Activated effector memory CD4-positive, alpha-beta T cell treated with Interleukin-2 at 50 U/mL for 16 hours (primary cell): ENCODE measurements around the gene KDF1.
"Not testable (repeated sequence)": the region's sequence is repeated elsewhere in the genome, so short reads cannot be mapped to it uniquely, and the experiment has no call there.

Experiments
- DNase-seq: peaks from one replicate; pipeline ENCODE4 v3.0.0-alpha.2; 2020

Gene KDF1

DNA sequence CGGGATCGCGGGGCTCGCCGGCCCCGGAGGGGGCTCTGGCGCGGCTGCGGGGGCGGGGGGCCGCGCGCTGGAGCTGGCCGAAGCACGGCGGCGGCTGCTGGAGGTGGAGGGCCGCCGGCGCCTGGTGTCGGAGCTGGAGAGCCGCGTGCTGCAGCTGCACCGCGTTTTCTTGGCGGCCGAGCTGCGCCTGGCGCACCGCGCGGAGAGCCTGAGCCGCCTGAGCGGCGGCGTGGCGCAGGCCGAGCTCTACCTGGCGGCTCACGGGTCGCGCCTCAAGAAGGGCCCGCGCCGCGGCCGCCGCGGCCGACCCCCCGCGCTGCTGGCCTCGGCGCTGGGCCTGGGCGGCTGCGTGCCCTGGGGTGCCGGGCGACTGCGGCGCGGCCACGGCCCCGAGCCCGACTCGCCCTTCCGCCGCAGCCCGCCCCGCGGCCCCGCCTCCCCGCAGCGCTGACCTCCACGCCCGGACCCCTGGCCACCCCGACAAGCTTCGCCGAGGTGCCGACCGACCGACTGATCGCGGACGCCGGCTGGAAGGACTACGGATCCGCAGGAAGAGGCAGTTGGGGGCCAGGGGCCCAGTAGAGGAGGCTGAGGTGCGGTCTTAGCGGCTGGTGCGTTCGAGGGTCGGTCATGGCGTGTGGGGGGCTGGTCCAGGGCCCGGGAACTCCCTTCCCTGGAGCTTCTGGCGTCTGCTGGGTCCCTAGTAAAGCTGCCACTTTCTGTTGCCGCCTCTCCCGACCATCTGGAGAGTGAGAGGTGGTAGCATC, 33.9 kb upstream of the KDF1 start:
- DNase-seq, result peak; percentile 5

DNA sequence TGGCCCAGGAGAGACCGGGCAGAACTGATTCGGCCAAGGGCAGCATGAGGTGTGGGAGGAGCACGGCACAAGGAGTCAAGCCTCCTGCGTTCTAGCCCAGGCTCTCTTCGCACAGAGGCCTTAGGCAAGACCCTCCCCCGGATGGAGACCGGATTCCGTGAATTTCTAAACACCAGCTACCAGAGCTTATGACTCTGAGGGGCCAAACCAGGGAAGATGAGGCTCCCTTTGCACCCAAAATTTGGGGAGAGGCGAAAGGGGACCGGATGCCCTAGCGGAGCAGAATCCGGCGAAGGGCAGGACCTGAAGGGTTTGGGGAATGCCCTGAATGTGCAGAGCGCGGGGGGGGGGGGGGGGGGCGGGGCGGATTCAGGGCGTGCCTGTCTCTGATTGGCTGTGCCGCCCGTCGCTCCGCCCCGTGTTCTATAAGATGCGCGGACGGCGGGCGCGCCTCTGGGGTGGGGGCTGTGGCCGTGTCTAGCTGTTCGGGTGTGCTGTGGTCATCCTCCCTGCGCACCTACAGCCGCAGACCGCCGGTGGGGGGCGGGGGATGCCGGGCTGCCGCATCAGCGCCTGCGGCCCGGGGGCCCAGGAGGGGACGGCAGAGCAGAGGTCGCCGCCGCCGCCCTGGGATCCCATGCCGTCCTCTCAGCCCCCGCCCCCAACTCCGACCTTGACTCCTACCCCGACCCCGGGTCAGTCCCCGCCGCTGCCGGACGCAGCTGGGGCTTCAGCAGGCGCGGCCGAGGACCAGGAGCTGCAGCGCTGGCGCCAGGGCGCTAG, 33.2 kb upstream of the KDF1 start, which contains the start of gene TRNP1:
Gene TRNP1, plus strand, starts transcription at position 456 of the 783 bp plus-strand sequence. Its CDS starts 95 bp downstream, at position 551.
- DNase-seq, result peak; percentile 52

DNA sequence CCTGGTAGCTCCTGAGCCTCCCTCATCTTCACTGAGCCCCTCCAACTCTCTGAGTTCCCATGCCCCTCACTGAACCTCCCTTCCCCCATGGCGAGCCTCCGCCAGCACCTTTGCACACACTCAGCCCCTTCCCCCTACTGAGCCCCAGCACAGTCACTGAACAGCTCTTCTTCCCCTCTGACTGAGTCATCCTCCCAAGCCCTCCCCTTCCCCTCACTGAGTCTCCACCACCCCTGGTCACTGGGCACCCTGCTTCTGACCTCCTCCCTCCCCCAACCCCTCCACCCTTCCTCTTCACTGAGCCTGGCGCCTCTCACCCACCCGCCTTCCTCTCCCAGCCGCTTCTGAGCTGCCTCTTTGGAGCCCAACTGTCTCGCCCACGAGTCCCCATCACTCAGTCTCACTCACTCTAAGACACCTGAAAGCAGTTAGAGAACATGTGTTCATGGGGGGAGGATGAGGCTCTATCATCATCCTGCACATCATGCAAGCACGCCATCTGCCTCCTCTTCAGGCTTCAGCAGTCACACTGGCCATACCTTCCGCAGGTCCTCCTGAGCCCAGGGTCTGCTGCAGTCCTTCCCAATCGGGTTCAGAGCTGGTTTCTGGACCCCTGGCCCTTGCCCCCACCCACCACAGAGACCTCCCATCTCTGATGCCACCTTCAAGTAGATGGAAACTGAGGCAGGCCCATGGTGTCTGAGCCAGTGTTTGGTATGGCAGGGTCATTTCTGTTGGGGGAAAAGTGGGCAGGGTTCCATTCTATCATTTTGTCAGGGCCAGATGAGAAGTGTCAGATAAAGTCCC, 31.2 kb upstream of the KDF1 start:
- no peak for DNase-seq

DNA sequence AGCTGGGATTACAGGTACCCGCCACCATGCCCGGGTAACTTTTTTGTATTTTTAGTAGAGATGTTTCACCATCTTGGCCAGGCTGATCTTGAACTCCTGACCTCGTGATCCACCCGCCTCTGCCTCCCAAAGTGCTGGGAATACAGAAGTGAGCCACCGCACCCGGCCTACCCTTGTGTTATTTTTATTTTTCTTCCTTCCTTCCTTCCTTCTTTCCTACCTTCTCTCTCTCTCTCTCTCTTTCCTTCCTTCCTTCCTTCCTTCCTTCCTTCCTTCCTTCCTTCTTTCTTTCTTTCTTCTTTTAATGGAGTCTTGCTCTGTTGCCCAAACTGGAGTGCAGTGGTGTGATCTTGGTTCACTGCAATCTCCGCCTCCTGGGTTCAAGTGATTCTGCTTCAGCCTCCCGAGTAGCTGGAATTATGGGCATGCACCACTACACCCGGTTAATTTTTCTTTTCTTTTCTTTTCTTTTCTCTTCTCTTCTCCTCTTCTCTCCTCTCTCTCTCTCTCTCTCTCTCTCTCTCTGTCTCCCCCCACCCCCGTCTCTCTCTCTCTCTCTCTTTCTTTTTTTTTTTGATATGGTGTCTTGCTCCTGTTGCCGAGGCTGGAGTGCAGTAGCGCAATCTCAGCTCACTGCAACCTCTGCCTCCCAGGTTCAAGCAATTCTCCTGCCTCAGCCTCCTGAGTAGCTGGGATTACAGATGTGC, 29.3 kb upstream of the KDF1 start:
- DNase-seq, result not testable (repeated sequence)

GRCh38 chr1:26986658-26987057, 26.4 kb upstream of the KDF1 start:
- DNase-seq, result no peak

GRCh38 chr1:26984291-26984690, 24.0 kb upstream of the KDF1 start:
- no peak for DNase-seq

DNA sequence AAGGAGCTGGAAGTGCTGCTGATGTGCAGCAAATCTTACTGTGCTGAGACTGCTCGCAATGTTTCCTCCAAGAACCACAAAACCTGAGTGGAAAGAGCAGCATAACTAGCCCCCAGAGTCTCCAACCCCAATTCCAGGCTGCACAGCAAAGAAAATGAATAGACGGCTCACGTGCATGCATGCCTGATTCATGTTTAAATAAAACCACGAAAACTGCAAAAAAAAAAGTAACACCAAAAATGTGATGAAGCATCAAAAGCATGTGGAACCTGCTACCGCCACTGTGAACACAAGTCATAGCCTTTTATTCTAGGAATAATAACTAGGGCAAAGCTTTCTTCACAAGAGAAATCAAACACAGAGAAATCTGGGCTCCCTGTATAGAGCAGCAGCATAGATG, 23.6 kb upstream of the KDF1 start:
- DNase-seq, result no peak

GRCh38 chr1:26981146-26981846, 21.0 kb upstream of the KDF1 start:
- no peak for DNase-seq

DNA sequence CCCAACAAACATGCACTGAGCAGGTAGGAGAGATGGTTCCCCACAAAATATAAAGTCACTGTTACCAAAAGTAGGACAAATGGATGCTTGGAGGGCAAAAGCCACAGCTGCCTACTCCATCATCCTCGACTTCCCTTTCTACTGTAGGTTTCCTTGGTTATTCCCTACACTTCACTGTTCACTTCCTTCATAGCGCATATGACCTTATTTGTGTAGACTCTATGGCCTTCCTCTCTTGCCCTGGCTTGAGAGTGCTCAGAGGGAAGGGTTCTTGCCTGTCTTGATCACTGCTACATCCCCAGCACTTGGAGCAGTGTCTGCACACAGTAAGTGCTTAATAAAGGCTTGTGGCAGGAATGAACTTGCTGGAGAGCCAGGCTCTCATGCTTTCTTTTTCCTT, 18.6 kb upstream of the KDF1 start:
- DNase-seq, result no peak

- DNase-seq, result no peak
Measured at GRCh38 chr1:26976621-26977510, 16.6 kb upstream of the KDF1 start.

DNA sequence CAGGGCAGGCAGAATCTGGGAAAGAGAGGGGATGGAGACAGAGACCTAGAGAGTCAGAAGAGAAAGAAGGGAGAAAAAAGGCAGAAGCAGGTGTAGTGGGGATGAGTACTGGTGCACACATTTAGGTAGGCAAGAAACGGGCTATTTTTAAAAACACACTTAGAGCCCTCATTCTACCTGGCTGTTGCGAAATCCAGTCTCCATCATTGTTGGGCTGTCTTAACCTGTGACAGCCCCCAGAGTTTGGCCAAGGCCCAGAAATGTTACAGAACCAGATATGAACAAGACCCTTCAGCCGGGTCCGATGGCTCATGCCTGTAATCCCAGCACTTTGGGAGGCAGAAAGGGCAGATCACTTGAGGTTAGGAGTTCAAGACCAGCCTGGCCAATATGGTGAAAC, 12.6 kb upstream of the KDF1 start:
- no peak for DNase-seq

DNA sequence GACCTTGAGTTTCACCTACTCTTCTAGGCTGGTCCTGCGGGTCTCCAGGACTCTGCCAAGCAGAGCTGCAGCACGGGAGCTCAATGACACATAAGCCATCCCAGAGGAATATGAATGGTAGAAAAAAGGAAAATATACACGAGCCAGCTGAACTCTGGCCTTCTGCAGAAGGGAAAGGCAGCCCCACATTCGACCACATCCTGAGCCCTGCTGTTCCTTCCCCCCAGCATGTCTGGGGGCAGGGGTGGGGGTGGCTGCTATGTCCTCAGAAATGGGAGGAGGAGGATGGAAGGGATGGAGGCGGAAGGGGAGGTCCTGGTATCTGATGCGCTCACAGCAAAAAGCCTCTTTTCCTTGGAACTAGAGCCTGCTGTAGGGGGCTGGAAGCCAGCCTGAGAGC, 12.1 kb upstream of the KDF1 start:
- DNase-seq, result no peak

- DNase-seq, result no peak
Measured at GRCh38 chr1:26971590-26971989, 11.3 kb upstream of the KDF1 start.

DNA sequence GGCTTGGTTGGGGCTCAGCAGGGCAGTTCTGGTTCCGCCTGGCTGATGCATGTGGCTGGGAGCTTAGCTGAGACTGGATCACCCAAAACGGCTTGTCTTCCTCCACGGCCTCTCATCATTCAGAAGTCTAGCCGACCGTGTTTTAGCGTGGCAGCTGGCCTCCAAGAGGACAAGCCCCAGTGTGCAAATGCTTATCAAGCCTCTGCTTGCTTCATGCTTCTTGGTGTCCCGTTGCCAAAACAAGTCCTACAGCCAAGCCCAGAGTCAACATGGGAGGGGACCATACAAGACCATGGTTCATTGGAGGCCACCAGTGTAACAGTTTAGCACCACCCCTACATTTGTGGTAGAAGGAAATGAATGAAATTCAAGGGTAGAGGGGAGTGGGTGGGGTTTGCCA, 10.5 kb upstream of the KDF1 start:
- no peak for DNase-seq

DNA sequence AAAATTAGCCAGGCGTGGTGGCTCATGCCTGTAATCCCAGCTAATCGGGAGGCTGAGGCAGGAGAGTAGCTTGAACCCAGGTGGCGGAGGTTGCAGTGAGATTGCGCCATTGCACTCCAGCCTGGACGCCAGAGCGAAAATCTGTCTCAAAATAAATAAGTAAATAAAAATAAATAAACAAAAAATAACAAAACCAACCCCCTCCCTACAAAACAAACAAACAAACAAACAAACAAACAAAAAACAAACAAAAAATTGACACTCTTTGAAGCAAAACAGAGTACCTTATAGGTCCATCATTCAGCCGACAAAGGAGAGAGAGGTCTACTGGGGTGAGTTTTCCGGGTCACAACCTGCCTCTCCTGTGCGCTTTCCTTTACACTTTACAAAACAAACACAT, 5.4 kb upstream of the KDF1 start:
- no peak for DNase-seq

- no peak for DNase-seq
Measured at GRCh38 chr1:26965213-26965612, 4.9 kb upstream of the KDF1 start.

DNA sequence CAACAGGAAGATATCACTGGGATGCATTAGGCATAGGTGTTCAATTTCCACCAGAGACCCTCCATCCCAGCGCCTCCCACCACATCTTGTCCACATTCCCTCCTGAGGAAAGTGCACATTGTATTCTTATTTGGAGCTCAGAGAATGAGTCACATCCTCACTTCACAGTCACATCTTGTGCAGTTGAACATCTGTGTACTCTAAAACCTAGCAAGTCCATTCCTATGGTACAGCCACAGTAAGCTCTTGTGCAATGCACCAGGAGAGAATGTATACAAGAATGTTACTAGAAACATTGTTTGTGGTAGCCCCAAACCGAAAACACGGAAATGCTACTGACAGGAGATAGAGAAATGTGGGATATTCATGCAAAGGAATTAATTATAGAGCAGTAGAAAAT, 1.6 kb upstream of the KDF1 start:
- no peak for DNase-seq

GRCh38 chr1:26960625-26960966, 328 bp upstream of the KDF1 start:
- no peak for DNase-seq

GRCh38 chr1:26959270-26959669, 998 bp downstream of the KDF1 start:
- DNase-seq, result no peak

- no peak for DNase-seq
Measured at GRCh38 chr1:26957306-26957705, 3.0 kb downstream of the KDF1 start.

- no peak for DNase-seq
Measured at GRCh38 chr1:26956321-26956720, 3.9 kb downstream of the KDF1 start.
